Right renal cortex interstitium (tissue), 3 donors: ENCODE data around the gene POR. TPM values are rescaled to one million over a fixed set of nuclear protein-coding genes. Genes with fewer than 3 reads are reported as not detected.

ENCODE experiments used
- DNase-seq, 3 donors: peaks; one replicate each; pipeline ENCODE4 v3.0.0-alpha.2; 2013; ENCODE audit warnings: low read depth in 3 of 3, low spot score in 2 of 3
- polyA plus RNA-seq, 3 donors: library from polyadenylated mRNA; unstranded; fragments of 120-200 nt; gene quantifications; one replicate each; pipeline ENCODE4 v1.2.1, GENCODE V29; 2013; ENCODE audit not compliant: insufficient read length in 3 of 3

POR gene
- polyA plus RNA-seq, 3 donors: 53.9 to 56.4 (median 55.2) TPM

- no peak for DNase-seq
Measured at GRCh38 chr7:75914169-75914654, 743 bp upstream of the POR start.

DNA sequence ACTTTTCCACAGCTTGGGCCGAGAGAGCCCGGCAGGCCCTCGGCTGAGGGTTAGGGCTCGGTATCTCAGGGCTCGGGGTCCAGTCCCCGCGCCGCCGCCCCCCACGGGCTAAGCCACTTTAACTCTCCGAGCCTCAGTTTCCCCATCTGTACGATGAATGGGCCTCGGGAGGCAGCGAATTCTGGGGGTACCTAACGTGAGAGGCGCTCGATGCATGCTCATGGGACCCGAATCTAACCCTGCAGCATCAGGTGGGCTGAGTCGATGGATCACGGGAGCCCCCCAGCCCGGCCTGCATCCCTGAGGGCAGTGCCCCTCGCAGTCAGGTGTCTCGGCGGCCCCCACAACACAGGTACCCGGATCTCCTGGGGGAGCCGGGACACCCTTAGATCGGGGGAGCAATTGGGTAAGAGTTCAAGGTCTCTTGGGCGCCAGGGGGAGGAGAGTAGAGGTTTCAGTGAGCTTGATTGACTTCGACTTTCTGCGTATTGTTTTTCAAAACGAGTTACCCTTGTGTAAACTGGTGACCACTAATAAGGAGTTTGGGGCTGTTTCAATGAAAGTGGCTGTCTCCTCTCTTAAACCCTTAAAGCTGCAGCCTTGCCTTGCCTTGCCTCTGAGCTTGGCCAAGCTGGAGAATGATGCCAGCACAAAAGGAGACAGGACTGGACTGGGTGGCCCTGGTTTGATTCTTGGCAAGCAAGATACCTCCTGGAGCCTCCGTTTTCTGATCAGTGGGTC lies 631 bp downstream of the POR start:
- DNase-seq: no peak

GRCh38 chr7:75916259-75916658 lies 1.3 kb downstream of the POR start:
- no peak for DNase-seq

DNA sequence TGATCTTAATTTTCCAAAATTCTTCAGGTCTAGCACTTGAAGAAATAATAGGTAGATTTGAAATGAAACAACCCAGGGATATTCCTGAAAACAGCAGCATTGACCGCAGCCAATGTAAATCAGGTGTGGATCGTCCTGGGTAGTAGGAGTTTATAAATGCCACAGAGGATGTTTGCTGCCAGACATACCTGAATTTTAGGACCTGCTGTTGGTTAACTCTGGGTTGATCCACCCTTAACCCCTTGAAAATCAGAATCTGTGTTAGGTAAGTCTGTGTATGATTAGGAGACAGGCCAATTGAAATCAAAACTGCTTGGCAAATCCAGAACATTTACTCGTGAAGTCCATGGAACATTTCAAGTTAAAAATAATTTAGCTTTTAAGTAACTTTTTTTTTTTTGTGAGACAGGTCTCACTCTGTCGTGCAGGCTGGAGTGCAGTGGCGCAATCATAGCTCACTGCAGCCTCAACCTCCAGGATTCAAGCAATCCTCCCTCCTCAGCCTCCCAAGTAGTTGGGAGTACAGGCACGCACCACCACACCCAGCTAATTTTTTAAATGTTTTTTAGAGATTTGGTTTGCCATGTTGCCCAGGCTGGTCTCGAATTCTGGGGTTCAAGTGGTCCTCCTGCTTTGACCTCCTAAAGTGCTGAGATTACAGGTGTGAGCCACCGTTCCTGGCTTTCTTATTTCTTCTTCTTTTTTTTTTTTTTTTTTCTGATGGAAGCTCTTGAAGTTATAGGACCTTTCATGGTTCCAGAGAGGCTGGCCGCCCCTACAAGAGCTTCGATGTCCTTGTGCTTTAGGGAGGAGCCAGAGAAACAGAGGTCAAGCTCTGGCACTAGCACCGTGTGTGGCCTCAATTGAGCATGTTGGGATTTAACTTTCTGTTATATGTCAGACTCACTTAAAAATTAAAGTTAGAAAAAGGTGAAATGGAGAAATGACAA lies 2.0 kb downstream of the POR start:
- no peak for DNase-seq

DNA sequence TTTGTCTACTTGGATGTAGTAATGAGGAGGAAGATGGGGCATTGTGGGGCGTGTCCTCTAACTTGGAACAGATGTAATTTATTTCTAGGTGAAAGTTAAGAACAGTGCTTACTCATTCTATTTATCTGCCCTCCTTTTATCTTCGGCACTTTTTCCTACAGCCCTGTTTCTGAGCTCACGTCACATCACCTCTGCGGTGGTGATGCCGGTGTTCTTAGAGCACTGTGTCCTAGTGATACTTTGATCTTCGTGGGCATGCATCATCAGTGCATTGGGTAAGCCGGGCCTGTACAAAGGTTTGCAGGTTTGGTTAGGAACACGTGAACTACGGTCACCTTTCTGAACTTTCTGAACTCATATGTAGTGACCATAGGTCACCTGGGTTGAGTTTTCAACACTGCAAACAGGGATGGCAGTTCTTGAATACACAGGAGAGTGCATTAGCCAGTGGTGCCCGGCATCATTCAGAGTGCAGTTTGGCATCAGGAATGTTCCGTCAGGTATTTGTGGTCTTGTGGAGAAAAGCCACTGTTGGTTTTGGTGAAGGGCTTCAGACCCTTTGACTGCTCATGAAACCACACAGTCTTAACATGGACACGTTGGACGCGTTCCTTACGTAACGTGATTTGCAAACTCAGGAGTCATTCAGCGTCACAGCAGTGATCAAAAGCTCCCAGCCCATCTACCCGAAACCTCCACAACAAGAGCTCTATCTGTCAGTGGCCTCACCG lies 5.6 kb downstream of the POR start:
- DNase-seq: no peak

- no peak for DNase-seq
Measured at GRCh38 chr7:75921479-75921878, 6.5 kb downstream of the POR start.

DNA sequence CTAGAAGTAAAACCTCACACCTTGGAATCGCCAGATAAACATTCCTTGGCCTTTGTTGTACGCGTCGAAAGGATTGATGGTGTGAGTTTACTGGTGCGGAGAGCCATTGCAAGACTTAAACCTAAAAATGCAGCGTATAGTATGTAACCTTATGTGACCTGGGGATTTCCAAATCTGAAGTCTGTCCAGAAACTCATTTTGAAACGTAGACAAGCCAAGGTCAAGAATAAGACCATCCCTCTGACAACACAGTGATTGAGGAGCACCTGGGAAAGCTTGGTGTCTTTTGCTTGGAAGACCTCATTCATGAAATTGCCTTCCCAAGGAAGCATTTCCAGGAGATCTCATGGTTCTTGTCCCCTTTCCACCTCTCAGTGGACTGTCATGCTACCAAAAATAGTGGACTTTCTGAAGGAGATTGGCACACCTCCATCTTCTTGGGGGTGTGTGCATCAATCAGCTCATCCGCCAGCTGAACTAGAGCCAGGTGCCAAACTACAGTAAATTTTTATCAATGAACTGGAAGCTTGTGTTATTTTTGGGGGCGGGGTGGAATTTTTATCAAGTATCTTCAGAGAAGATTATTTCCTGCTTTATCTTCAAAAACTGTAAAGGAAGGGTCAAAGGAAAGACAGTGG lies 8.1 kb downstream of the POR start:
- no peak for DNase-seq

GRCh38 chr7:75924256-75924655 lies 9.3 kb downstream of the POR start:
- no peak for DNase-seq

DNA sequence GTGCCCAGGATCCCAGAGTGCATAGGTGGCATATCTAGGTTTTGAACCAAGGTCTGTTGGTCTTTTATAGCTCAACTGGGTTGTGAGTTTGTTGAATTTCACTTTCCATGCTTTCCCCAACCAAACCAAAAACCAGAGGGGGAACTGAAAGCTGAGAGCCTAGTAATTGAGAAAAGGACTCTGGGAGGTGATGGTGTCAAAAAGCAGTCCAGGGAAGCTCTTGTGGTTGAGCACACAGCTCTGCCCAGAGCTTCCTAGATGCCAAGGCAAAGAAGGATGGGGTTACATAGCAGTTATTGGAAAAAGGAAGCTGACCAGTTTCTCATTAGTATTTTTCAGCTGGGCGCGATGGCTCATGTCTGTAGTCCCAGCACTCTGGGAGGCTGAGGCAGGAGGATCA lies 9.9 kb downstream of the POR start:
- DNase-seq: no peak

GRCh38 chr7:75925717-75926435 lies 10.9 kb downstream of the POR start:
- no peak for DNase-seq

DNA sequence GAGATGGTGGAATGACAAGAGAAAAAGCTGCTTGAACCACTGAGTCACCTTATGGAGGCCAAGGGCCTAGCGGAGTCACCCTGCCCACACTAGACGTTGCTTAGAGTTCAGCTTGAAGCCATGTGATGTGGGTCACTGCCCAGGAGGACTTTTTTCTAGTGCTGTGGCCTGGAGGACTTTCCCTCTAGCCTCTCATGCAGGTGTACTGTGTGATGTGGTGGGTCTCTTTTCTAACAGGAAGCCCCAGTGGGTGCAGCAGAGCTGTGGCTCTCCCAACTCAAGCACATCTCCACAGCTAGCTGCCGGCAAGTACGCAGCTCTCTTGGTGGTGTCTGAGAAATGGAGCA lies 13.6 kb downstream of the POR start:
- no peak for DNase-seq

GRCh38 chr7:75931680-75932079 lies 16.7 kb downstream of the POR start:
- no peak for DNase-seq

- DNase-seq: no peak
Measured at GRCh38 chr7:75937958-75938786, 23.2 kb downstream of the POR start.

DNA sequence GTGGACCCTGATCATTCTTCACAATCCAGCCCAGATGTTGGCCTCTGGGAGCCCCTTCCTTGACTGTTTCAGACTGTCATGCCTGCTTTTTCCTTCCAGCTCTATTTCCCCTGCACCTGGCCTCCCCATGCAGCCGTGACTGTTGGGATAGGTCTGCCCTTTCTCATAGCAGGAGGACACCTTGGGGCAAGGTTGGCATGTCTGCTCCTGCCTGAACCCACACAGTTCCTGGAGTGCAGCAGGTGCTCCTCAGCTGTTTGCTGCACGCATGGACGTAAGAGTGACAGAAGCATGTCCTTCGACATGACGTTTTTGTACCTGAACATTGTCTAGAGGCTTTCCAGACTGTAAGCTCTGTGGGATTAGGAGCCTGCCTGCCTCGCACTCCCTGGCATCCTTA lies 24.0 kb downstream of the POR start:
- no peak for DNase-seq

DNA sequence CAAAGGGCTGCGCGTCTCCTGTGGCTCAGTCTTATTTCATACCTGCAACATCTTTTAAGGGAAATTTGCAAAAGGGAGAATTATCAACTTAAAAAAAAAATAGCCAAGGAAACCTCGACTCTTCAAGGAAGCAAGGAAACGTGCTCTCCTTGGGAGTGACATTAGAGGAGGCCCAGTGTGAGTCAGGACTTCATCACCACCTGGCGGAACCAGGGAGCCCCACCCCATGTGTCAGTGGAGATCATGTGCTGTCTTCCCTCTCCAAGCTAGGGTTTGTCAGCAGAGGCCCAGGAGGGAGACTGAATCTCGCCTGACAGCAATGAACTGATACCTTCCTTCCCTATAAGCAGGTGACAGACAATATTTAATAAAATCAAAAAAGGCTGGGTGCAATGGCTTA lies 28.9 kb downstream of the POR start:
- DNase-seq: no peak

- DNase-seq: no peak
Measured at GRCh38 chr7:75944507-75944906, 29.6 kb downstream of the POR start.

GRCh38 chr7:75945297-75946168 lies 30.6 kb downstream of the POR start:
- DNase-seq: no peak

GRCh38 chr7:75946207-75946855 lies 31.4 kb downstream of the POR start:
- no peak for DNase-seq
